Measurements from ENCODE around the gene DIDO1. TPM values are rescaled to one million over a fixed set of nuclear protein-coding genes. Genes with fewer than 3 reads are reported as not detected.

The DIDO1 gene
- total RNA-seq, 4 donors from 2014 or later, result 67.7 to 92.9 (median 72.2) TPM

DNA sequence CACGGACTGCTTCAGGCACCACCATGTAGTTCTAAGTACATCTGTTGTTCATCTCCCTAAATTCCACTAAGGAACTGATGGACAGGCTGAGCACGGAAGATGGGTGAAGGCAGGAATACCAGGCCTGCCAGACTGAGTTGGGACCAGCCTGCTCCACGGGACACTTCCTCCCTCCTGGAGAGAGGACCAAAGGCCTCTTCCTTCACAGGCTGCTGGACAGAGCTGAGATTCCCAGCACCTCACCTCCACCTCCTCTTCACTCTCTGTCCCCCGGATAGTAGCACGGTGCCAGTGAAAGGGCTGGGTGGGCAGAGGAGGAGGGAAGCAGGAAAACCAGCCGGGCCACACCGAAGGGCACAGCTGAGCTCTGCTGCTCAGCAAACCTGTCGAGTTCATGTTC lies 41.7 kb downstream of the DIDO1 start:
- Histone ChIP-seq H3K4me1 (peaks cover 0 to 3% of the 10 kb centered on the region in 2 donors), H3K9me3 (no peaks in the 10 kb centered on the region), H3K36me3 (peaks cover 33 to 40% of the 10 kb centered on the region in 2 donors), H3K27ac (no peak overlapping the region), H3K4me3 (replicated peaks in 1 of 3) (no peak overlapping the region), H3K27me3 (no peaks in the 10 kb centered on the region)
- WGBS, 2 donors, result 67% methylated on average over 8 of the region's 8 CpGs
- intact Hi-C loops (cut with DNase I), result no loop called here
- TF ChIP-seq POLR2A (IDR thresholded peaks at IDR 0.05), result no peak
- TF ChIP-seq, protein P1, sequence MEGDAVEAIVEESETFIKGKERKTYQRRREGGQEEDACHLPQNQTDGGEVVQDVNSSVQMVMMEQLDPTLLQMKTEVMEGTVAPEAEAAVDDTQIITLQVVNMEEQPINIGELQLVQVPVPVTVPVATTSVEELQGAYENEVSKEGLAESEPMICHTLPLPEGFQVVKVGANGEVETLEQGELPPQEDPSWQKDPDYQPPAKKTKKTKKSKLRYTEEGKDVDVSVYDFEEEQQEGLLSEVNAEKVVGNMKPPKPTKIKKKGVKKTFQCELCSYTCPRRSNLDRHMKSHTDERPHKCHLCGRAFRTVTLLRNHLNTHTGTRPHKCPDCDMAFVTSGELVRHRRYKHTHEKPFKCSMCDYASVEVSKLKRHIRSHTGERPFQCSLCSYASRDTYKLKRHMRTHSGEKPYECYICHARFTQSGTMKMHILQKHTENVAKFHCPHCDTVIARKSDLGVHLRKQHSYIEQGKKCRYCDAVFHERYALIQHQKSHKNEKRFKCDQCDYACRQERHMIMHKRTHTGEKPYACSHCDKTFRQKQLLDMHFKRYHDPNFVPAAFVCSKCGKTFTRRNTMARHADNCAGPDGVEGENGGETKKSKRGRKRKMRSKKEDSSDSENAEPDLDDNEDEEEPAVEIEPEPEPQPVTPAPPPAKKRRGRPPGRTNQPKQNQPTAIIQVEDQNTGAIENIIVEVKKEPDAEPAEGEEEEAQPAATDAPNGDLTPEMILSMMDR (IDR thresholded peaks at IDR 0.05), result no peak
- no peak for DNase-seq

DNA sequence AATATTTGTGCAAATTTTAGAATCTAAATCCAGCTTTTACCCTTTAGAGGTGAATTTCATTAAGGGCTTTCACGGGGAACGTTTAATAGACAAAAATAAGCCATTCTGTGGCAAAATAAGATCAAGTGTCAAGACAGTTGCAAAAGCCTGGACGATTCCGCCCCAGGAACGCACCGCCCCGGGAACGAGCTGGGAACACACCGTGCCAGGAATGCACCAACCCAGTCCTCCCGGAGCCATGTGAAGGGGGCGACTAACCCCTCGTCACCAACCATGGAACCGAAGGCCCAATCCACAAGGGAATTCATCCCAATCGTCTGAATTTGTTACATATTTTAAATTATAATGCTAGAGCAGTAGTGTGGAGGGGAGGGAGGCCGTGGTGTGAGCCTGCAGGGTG lies 43.9 kb downstream of the DIDO1 start:
- Histone ChIP-seq H3K4me3 (replicated peaks in 1 of 3) (no peak overlapping the region), H3K4me1 (peaks cover 1 to 2% of the 10 kb centered on the region in 2 donors), H3K36me3 (peaks cover 14 to 20% of the 10 kb centered on the region in 2 donors), H3K27me3 (no peaks in the 10 kb centered on the region), H3K27ac (no peak overlapping the region), H3K9me3 (no peaks in the 10 kb centered on the region)
- TF ChIP-seq POLR2A (IDR thresholded peaks at IDR 0.05), result no peak
- DNase-seq, result no peak
- 90 to 93% methylated on average over 15 of the region's 15 CpGs for WGBS, 2 donors
- intact Hi-C loops (cut with DNase I), result no loop called here

DNA sequence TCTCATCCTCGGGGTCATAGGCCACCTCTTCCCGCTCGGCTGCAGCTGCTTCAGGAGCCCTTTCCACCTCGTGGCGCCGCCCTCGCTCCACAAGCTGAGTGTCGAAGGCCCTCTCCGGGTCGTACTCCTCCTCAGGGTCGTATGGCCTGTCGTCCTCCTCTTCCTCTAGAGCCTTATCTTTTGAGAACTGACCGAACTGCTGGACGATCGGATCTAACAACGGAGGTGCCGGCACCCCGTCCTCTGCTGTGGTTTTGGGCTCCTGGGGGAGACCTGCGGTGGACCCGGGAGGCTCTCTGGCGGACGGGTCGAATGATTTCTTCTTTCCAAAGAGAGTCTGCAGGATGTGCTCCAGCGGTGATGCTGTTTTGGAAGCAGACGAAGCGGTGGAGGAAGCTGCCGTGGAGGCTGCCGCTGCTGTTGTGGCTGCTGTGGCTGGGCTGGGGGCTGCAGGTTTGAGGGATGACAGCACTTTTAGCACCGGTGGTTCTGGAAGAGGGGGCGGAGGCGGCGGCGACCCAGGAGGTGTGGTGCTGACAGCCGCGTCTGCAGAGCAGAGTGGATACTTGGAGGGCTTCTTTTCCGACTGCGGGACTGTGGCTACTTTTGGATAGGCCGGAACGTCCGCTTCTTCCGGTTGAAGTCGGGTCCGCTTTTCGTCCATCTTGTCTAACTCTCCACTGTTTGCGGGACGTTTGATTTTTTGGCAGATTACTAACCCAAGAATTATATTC lies 44.5 kb downstream of the DIDO1 start:
- Histone ChIP-seq H3K36me3 (peaks cover 14 to 16% of the 10 kb centered on the region in 2 donors), H3K27me3 (no peaks in the 10 kb centered on the region), H3K4me3 (replicated peaks in 1 of 3) (no peak overlapping the region), H3K4me1 (peaks cover 6 to 7% of the 10 kb centered on the region in 2 donors), H3K9me3 (no peaks in the 10 kb centered on the region), H3K27ac (no peak overlapping the region)
- WGBS, 2 donors, result 95% methylated on average over 46 of the region's 46 CpGs
- intact Hi-C loops (cut with DNase I), result no loop called here
- no peak for DNase-seq
- no peak for TF ChIP-seq POLR2A (IDR thresholded peaks at IDR 0.05)
- TF ChIP-seq, protein P1 (IDR thresholded peaks at IDR 0.05), result no peak

DNA sequence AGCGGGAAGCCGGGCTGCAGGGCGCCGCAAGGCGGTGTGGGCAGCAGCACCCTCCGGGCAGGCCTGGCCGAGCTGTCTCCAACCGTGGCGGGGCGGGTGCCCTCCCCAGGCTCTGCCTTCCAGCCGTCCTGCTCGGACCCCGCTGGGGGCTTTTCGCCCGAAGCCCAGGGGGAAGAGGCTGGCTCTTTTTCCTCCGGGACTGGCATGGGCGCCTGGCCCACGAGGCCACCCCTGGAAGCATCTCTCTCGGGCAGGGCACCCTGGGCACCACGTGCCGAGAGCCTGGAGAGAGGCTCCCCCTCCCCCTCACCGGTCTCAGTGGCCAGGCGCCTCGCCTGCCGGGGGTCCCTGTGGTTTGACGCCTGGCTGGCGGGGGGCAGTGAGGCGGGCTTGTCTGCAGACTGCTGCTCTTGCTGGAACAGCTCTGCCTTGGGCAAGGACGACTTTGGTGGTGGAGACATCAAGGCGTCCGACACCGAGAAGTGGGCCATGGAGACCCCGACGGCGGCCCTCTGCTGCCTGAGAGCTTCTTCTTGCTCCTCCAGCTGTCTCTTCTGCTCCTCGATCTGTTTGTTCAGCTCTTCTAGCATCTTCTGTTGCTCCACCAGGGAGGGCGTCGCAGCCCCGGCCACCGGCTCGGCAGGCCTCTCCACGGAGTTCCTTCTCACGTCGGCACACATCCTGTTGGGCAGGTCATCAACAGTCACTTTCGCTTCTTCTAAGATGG lies 45.2 kb downstream of the DIDO1 start:
- no peak overlapping the region for H3K27ac ChIP-seq
- intact Hi-C loops (cut with DNase I), result no loop called here
- no peak for DNase-seq
- no peak overlapping the region for H3K4me3 ChIP-seq (replicated peaks in 1 of 3)
- H3K4me1 ChIP-seq, result peaks cover 10 to 14% of the 10 kb centered on the region in 2 donors
- H3K9me3 ChIP-seq, result no peaks in the 10 kb centered on the region
- peaks cover 14 to 15% of the 10 kb centered on the region in 2 donors for H3K36me3 ChIP-seq
- 95% methylated on average over 24 to 25 of the region's 45 CpGs for WGBS, 2 donors
- no peaks in the 10 kb centered on the region for H3K27me3 ChIP-seq
- TF ChIP-seq POLR2A (IDR thresholded peaks at IDR 0.05), result no peak
- TF ChIP-seq, protein P1 (IDR thresholded peaks at IDR 0.05), result no peak

DNA sequence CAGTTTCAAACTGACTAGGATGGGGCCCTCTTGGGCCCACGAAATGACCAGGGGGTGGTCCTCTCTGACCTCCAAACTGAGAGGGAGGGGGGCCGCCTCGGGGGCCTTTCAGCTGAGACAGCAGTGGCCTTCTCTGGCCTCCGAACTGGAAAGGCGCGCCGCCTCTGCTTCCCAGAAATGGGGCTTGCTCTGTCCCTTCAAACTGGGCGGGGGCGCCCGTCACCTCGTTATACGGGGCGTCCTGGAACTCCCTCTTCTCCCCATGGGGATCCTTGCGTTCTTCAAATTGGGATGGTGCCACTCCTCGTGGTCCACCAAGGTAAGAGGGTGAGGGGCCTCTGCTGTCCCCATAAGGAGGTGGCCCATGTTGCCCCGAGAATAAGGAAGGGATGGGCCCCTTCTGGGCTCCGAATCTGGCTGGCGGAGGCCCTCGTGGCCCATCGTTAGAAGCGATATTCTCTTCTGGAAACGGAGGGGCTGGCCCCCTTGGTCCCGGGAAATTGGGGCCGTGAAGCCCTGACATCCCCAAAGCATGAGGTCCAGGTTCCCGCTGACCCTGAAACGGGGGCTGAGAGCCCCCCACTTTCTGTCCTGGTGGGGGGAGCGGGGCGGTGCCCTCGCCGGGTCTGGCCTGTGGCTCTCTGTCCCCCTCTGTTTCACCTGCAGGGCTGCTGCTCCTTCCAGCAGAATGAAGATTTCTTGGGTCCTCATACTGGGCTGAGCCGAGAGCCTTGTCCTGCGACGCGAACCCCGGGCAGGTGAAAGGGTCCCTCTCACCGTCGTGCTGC lies 46.0 kb downstream of the DIDO1 start:
- Histone ChIP-seq H3K4me1 (peaks cover 10 to 20% of the 10 kb centered on the region in 2 donors), H3K9me3 (no peaks in the 10 kb centered on the region), H3K4me3 (replicated peaks in 1 of 3) (no peak overlapping the region), H3K36me3 (peaks cover 14 to 15% of the 10 kb centered on the region in 2 donors), H3K27me3 (no peaks in the 10 kb centered on the region), H3K27ac (no peak overlapping the region)
- no peak for TF ChIP-seq POLR2A (IDR thresholded peaks at IDR 0.05)
- TF ChIP-seq, protein P1 (IDR thresholded peaks at IDR 0.05), result no peak
- DNase-seq, result no peak
- intact Hi-C loops (cut with DNase I), result no loop called here
- 94 to 95% methylated on average over 32 to 33 of the region's 37 CpGs for WGBS, 2 donors
